ENCODE measurements around the gene OLFML2A.

- TF ChIP-seq CTCF (IDR thresholded peaks at IDR 0.05) (no peak), POLR2A (IDR thresholded peaks at IDR 0.05) (no peak), EP300 (IDR thresholded peaks at IDR 0.05) (no peak)
Measured at GRCh38 chr9:124797343-124798103, 20.6 kb downstream of the OLFML2A start.
